Esophagus muscularis mucosa (tissue), 3 donors: ENCODE data around the gene RNF19B.

Experiments
- CTCF ChIP-seq, 3 experiments: fragments of 200-600 bp in 2 of 3; fragments of 450-650 bp in 1 of 3; sonication (generic) in 2 of 3; IDR thresholded peaks; one replicate each; pipeline ENCODE4 v1.5.1; 2017 to 2019; ENCODE audit warnings: antibody characterized with exemption in 3 of 3, mild to moderate bottlenecking in 2 of 3, moderate library complexity in 1 of 3
- POLR2A ChIP-seq: fragments of 450-650 bp; IDR thresholded peaks from one replicate; pipeline ENCODE4 v1.6.1; 2017; ENCODE audit warnings: antibody characterized with exemption, moderate library complexity, mild to moderate bottlenecking, low read depth

GRCh38 chr1:32991386-32991785, 26.8 kb upstream of the RNF19B start:
- TF ChIP-seq CTCF (IDR thresholded peaks at IDR 0.05) (no peak), POLR2A (no peak)
